Measurements from ENCODE around the gene SNIP1.
"Not testable (repeated sequence)": the region's sequence is repeated elsewhere in the genome, so short reads cannot be mapped to it uniquely, and the experiment has no call there.

The SNIP1 gene, protein sequence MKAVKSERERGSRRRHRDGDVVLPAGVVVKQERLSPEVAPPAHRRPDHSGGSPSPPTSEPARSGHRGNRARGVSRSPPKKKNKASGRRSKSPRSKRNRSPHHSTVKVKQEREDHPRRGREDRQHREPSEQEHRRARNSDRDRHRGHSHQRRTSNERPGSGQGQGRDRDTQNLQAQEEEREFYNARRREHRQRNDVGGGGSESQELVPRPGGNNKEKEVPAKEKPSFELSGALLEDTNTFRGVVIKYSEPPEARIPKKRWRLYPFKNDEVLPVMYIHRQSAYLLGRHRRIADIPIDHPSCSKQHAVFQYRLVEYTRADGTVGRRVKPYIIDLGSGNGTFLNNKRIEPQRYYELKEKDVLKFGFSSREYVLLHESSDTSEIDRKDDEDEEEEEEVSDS

DNA sequence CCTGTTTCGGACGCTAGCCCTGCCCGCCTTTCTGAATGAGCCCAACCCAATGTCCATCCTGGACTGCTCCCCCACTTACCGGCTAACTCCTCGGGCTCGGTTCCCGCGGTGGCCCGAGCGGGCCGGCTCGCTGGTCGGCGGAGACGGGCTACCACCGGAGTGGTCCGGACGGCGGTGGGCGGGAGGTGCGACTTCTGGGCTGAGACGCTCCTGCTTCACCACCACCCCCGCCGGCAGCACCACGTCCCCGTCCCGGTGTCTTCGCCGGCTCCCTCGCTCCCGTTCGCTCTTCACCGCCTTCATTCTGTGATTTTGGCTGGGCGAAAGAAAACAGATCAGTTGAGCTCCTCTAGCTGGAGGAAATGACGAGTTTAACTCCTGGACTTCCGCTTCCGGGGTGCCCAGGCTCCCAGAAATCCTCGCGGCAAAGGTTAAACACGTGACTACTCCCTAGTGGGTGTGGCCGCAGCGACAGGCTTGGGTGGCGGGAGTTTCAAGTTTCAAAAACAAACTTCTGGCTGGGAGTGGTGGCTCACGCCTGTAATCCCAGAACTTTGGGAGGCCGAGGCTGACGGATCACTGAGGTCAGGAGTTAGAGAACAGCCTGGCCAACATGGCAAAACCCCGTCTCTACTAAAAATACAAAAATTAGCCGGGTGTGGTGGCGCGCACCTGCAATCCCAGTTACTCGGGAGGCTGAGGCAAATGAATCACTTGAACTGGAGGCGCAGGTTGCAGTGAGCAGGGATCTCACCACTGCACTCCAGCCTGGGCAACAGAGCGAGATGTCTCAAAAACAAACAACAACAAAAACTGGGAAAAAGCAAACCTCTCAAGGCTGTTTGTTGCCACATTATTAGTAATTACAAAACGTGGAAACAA, at the start of gene SNIP1:
TSS of gene SNIP1 (minus strand) at position 367 of the 882 bp plus-strand sequence. CDS start at position 303, 64 bp downstream.
- DNase-seq: peak; percentile 82

DNA sequence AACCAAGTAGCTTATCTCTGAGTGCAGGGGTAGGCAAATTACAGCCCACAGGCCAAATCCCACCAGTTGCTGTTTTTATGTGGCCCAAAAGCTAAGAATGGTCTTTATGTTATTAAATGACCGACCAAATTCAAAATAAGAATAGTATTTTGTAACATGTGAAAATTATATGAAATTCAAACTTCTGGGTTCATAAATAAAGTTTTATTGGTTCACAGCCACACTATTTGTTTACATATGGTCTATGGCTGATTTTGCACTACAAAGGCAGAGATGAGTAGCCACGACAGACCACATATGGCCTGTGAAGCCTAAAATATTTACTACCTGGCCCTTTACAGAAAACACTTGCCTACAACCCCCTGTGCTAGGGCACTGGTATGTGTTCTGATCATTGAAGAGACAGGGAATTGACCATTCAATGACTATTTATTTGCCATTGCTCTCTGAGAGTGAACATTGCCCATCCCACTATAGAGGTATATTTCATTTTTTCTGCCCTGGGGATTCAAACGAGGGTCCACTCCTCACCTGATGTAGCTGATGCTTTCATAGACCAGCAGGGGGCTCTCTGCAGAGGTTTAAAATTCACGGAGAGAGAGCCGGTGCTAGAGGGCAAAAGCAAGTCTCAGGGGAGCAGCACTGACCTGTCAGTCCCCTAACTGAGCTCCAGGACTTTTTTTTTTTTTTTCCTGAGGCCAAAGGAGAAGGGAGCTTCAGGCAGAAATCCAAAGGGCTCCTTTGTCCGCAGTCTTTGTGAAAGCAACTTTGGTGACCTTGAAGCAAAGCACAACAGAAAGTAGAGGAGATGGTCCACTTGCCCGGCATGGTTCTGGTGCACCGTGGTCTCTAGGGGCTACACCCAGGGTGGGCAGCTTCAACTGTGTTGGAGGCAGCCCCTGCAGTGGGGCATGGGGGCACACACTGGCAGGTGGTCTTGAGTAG, 48.9 kb upstream of the SNIP1 start:
- no peak for DNase-seq

DNA sequence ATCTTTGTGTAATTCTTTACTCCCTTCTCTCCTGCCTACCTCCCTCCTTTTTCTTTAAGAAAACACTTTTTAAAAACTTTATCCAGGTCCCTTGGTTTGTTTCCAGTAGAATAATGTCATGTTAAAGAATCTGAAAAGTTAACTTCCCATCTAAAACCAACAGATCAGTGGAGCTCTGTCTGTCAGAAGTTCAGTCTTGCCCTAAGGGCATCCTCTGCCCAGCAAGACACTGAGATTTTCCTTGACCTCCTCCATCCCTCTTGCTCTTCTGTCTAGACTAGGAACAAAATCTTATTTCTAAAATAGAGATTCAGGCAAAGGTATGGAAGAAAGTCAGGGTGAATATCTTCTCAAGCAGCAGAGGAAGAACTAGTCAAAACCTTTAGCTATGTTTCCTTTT, 47.3 kb upstream of the SNIP1 start:
- no peak for DNase-seq

DNA sequence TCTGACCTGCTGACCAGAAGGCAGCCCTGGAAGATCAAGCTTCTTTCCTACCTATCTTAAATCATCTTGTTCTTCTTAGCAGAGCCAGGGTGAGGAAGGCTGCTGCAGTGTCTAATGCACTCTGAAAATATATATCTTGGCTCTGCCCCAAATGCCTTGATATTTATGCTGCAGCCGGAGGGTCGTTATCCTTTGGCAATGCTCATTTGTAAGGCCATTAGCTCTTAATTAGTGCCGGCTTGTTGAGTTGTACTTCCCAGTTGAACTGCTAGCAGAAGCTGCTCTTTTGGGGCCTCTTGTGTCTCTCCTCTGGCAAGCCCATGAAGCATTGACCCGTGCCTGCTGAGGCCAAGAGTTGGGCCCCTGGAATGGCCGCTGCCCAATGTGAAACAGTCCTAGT, 45.8 kb upstream of the SNIP1 start:
- no peak for DNase-seq

DNA sequence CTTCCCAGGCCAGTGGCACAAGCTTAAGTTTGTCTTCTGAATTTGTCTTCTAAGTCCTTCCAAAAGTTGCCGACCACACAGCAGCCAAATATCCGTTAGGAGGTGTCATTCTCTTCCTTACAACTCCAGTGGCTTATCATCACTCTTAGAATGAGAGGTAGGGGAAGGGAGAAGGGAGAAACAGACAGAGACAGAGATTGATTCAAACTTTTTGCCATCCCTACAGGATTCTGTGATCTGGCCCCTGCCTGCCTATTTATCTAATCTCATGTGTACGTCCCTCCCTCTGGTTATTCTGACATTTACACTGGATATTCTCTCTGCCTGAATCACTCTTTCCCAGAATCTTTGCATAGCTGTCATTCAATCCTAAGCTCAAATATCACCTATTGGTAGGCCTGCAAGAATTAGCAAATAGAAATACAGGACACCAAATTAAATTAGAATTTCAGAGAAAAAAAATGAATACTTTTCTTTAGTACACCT, 42.1 kb upstream of the SNIP1 start:
- no peak for DNase-seq

DNA sequence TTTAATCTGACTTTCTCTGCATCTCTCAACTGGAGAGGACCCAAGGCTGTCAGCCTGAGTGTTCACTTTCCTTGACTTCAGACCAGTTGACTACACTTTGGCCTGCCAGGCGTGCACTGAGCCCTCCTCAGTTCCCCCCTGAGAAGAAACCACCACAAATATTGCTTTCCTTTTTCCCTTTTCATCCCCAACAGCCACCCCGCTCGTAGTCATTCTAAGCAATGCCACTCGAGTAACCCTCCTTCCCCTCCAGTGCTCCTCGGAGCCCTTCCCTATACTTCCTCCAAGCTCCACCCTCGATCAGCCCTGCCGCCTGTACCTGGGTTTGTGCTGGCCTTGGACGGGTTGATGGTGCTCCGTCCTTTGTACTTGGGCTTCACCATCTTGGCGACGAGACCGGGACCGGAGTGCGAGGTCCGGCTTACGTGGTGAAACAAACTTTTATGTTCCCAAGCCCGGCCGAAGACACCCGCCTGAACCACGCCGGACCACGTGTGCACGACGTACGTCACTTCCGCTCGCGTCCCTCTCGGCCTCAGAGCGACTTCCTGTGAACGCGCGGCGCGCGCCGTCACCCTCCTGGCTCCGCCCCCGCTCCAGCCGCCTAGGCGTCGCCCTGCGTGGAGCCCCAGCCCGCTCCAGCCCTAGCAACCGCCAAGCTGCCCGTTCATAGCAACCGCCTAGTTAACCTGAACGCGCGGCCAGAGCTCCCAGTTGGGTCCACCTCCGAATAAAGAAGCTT, 41.5 kb upstream of the SNIP1 start, which contains the start of gene GNL2:
TSS of gene GNL2 (minus strand) at position 498 of the 742 bp plus-strand sequence. CDS start at position 383, 115 bp downstream.
- DNase-seq: peak; percentile 90

DNA sequence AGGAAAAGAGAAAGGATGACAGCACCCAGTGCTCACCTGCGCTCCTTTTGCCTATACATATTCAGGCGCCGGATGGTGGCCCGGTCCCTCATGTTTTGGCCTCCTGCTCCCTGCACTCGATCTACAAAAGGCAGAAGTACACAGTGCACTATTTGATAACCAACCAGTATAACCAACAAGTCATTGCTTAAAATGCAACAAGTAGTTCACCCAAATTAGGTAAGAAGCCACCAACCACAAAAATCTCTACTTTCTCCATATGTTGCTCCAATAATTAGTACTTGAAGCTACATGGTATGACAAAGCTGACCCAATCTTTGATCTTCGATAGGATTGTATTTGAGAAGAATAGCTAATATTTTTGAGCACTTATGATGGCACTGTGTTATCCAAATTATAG, 39.6 kb upstream of the SNIP1 start:
- DNase-seq: no peak

DNA sequence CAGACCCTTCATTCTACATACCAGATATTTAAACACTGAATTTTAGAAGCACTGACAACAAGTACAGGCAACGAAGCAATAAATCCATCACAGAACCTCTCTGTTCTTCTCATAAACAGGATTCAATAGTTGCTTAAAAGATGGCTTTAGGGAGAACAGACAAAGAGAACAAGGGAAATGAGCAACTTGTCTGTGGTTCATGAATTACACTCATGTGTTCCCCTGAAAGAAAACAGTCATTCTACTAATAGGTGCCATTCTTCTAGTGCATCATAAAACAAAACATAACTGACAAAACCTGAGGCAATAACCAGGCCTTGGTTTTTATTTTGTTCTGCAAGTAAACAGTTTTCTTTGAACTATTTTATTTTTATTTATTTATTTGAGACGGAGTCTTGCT, 34.8 kb upstream of the SNIP1 start:
- no peak for DNase-seq

DNA sequence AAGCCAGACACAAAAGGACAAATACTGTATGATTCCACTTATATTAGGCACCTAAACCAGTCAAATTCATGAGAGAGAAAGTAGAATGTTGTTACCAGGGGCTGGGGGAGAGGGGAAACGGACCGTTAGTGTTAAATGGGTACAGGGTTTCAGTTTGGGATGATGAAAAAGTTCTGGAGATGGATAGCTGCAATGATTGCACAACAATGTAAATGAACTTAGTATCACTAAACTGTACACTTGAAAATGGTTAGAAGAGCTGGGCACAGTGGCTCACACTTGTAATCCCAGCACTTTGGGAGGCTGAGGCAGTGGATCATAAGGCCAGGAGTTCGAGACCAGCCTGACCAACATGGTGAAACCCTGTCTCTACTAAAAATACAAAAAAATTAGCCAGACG, 30.5 kb upstream of the SNIP1 start:
- not testable (repeated sequence) for DNase-seq

DNA sequence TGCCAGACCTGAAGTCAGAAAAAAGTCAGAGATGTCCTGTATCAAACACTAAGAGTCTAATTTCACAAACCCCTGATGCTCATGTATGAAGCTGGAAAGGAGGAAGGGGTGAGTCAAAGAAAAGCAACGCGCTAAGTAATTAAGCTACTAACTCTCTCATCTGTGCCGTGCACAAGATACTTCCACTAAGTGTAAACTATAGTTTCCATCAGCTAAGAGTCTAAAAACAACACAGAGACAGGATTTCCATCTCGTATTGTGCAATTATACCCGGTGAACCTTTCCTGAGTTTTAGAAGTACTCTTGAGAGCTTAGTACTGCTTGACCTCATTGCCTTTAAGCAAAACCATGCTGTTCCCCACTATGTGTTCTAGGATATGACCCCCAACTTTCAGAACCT, 21.6 kb upstream of the SNIP1 start:
- DNase-seq: no peak

DNA sequence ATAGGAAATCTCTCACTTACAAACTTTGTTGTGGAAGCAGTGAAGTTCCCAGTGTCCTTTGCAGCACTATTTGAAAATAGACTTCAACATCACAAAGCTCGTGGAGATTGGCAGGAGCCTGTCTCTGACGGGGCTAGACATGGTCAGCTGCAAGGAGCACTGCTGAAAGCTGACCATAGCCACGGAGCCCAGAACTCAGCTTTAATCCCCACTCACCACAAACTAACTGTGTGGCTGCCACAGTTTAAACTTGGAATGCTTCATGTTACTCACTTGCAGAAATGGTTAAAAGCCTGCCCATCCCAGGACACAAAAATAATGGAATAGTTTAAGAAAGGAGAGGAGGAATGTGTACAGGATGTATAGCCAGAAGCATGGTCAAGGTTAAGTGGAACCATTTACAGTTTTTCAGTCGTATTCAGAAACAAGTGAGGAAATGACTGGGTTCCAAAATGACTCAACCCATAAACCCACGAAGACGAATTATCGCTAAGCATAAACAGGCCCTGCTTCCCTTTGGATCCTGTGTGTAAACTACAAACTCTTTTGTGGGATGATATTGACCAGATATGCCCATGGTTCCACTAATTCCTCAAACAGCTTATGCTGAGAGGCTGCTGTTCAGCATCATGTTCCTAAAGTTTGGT, 20.9 kb upstream of the SNIP1 start:
- DNase-seq: no peak

DNA sequence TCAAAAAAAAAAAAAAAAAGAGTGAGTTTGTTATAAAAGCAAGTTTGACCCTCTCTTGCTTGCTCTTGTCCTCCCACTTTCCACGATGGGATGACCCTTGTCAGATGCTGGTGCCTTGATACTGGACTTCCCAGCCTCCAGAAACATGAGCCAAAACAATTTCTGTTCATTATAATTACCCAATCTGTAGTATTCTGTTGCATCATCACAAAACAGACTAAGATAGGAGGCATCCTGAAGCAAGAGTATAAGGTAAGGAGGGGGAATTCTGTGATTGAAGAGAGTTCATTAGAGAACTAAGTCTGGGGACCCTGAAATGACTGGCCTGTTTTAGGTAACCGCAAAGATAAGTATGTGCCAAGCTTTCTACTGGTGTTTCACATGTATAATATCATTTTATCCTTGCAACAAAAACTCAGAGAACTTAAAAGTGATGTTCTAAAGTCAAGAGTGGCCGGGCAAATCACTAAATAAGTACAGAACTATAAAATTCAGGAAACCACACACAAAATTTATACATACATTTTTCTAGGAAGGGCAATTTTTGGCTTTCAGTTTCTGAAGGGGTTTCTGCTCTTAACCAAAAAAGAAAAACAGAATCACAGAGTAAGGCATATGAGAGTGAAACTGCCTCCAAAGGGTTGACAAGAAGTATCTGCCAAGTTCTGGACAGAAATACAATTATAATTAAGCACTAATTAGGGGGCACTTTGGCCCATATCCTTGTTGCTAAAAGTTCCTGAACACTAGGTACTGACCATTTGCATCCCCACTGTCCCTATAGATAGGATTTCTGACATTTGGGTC, 16.6 kb upstream of the SNIP1 start:
- no peak for DNase-seq

DNA sequence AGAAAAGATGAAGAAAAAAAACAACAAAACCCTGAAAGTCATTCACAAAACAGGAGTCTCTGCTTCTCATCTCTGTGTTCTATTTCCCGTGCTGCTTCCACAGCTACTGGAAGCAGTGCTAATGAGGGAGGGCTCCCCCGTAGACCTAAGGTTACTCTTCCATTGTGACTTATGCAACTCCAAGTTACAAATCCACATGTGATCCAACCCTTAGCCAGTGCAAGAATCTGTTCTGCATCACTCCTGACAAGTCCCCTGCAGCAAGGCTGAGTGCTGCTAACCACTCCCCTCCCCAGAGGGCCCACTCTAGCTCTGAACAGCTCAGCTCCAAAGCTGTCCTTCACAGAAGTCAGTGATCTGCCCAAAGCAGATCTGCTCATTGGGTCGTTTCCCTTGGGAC, 12.9 kb upstream of the SNIP1 start:
- DNase-seq: no peak

DNA sequence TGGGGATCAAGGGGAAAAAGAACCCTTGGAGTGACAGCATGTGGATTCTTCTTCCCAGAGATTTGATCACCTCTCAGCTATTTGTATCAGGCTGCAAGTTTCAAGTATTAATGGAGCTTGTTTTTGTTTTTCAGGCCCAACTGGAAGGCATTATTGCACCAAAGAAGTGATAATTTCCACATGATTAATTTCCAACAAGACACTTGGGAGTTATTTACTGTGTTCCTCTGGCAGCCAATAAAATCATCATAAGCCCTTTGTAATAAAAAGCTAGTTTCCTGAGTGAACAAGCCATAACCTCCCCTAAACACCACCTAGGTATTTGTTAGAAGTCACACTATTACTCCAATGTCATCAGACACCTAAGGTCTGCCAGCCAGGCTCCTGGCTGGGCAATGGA, 10.8 kb upstream of the SNIP1 start:
- DNase-seq: no peak

DNA sequence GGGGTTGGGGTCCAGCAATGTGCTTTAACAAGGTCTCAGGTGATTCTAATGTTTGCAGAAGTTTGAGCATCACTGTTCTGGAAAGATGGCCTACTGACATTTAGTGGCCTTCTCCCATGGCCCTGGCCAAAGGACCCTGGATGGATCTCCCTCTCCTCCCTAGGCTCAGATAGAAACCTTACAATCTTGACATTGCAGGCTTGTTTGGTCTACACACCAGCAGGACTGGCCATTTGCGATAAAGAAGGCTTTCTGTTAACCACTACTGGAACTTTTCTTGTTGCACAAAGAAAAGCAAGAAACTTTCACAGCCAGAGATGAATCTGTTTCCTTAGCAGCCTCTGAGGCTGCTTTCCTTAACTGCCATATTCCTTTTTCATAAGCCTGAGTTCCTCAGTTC, 8.9 kb upstream of the SNIP1 start:
- DNase-seq: no peak

DNA sequence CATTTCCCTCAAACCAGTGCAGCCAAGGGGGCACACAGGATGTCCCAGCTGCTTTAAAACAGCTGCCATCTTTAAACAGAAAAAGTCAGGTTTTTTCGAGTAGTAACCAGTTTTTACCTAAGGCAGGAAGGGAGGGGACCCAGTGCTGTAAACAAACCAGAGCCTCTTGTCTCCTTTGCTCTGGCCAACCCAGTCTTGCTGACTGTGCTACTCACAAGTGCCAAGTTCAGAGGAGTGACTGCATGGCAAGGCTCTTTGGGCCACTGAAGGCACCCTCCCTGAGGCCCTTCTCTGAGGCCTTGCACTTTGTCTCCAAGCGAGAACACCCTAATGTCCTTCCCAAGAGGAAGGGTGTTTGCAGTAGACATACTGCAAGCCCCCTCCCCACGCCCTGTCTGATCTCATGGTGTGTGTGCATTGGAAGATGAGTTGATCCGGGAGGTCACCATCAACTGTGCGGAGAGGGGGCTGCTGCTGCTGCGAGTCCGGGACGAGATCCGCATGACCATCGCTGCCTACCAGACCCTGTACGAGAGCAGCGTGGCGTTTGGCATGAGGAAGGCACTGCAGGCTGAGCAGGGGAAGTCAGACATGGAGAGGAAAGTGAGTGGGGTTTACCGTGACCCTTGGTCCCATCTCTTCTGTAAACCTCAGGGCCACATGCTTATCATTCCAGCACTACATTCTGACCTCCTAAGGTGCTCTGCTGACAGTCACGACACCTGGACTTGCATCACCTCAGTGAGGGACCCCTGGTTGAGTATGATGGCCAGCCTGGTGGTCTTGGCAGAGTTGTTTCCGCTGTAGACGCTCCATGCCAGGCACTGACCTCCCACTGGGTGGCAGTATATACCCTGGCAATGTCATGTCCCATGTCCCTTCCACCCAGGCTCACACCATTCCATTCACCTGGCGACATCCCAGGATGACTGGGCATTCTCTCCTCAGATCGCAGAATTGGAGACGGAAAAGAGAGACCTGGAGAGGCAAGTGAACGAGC, 7.3 kb upstream of the SNIP1 start:
- no peak for DNase-seq

DNA sequence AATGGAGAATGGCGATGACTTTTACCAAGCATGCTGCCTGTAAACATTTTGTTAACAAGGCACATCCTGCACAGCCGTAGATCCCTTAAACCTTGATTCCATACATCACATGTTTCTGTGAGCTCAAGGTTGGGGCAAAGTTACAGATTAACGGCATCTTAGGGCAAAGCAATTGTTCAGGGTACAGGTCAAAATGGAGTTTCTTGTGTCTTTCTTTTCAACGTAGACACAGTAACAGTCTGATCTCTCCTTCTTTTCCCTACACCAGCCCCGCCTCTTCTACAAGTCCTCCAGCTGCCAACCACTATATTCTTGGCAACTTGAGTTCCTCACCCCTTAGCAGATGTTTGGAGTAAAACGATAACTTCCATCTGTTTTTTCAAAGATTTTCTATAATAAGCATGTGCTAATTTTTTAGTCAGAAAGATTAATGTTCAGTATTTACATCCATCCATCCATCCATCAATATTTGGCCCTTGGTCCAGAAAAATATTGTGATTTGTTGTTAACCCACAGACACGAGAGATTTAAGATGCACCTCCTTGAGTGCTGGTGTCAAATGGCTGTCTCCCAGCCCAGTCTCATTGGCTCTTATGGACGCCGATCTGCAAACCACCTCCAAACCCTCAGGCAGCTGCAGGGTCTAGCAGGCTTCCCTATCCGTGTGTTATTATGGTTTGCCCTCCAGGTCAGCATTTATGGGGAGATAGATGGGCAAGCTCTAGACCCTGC, 6.5 kb upstream of the SNIP1 start:
- DNase-seq: no peak

DNA sequence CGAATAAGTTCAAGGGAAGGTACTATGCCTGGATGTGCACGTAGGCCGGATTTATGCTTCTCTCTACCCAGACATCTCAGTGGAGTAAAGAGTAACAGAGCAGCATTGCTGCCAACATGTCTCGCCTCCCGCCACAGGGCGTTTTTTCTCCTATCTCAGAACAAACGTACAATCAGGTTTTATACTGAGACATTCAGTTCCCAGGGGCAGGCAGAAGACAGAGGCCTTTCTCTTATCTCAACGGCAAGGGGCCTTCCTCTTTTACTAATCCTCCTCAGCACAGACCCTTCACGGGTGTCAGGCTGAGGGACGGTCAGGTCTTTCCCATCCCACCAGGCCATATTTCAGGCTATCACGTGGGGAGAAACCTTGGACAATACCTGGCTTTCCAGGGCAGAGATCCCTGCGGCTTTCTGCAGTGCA, 5.9 kb upstream of the SNIP1 start:
- DNase-seq: not testable (repeated sequence)

Data from NK-92 treated with Interleukin-12 subunit alpha and Interleukin-12 subunit beta, amount 100 ng/mL, for 24 hours (cell line).